Psoas muscle (tissue), 8 donors: ENCODE data around the gene C1S. TPM values are rescaled to one million over a fixed set of nuclear protein-coding genes. Genes with fewer than 3 reads are reported as not detected.
"Not testable (repeated sequence)": the region's sequence is repeated elsewhere in the genome, so short reads cannot be mapped to it uniquely, and the experiment has no call there.

ENCODE experiments used
- ATAC-seq, 4 donors: fragments of 200-7000 bp; cut with Tn5 transposase; one replicate each; pipeline ENCODE4 v1.9.1; 2020; ENCODE audit warnings: moderate library complexity in 3 of 4, mild to moderate bottlenecking in 2 of 4
- DNase-seq, 2 donors: peaks; one replicate each; pipeline ENCODE4 v3.0.0-alpha.2; 2020
- H3K27ac ChIP-seq: fragments of 200-600 bp; one replicate; pipeline ENCODE4 v1.8.0; 2022
- H3K27me3 ChIP-seq, 3 donors: fragments of 200-600 bp in 1 of 3; one replicate each; pipeline versions ENCODE4 v1.6.1 to v1.8.0; 2013 to 2022; ENCODE audit warnings: low read length in 2 of 3, mild to moderate bottlenecking in 2 of 3, moderate library complexity in 1 of 3; ENCODE audit not compliant: insufficient read depth in 3 of 3
- H3K36me3 ChIP-seq, 2 donors: fragments of 200-600 bp in 1 of 2; one replicate each; pipeline versions ENCODE4 v1.6.1 to v1.8.0; 2013 to 2022; ENCODE audit warnings: low read depth in 1 of 2, mild to moderate bottlenecking in 1 of 2, moderate library complexity in 1 of 2; ENCODE audit not compliant: insufficient read depth in 1 of 2
- H3K4me1 ChIP-seq: fragments of 200-600 bp; one replicate; pipeline ENCODE4 v1.8.0; 2022
- H3K4me3 ChIP-seq: fragments of 200-600 bp; one replicate; pipeline ENCODE4 v1.8.0; 2022; ENCODE audit warnings: mild to moderate bottlenecking
- H3K9me3 ChIP-seq: fragments of 200-600 bp; one replicate; pipeline ENCODE4 v1.8.0; 2022
- CTCF ChIP-seq: fragments of 200-600 bp; IDR thresholded peaks from one replicate; pipeline ENCODE4 v1.8.0; 2022; ENCODE audit warnings: antibody characterized with exemption
- WGBS, 3 donors: extraction: QIAGEN DNeasy Blood & Tissue Kit; methylation state at CpG; one replicate each; pipeline versions ENCODE4 v1.1.6 to v1.1.7; 2013; 5-methylcytosine and 5-hydroxymethylcytosine counted together
- intact Hi-C, 2 donors: fragments of 100-400 bp; cut with DNase I; formaldehyde crosslinking; loops; one replicate each; pipeline versions ENCODE4 v1.11.0 to v1.14.2; 2022
- polyA plus RNA-seq, 3 donors: library from polyadenylated mRNA; stranded (reverse); fragments of 200-250 nt; gene quantifications; one replicate each; pipeline ENCODE4 v1.2.3, GENCODE V29; 2013
- total RNA-seq, 4 donors: library from RNA; stranded (reverse); fragmentation: NEBNext Ultra II Directional in 2 of 4; extraction: Animal tissue kit (Norgen Biotek cat#: 25700) in 2 of 4; gene quantifications; one replicate each; pipeline versions ENCODE4 v1.2.1 to v1.2.4, GENCODE V29; 2021 to 2023
- donor health status: healthy with polysubstance abuse.
- donor health status: DM: no; HTN: no; CAD: no; lungs with moderate emphysema.
- donor health status: Bipolar disorder and iron deficiency.
- donor health status: healthy.
- donor health status: DM: yes; HTN: yes; CAD: no.
- donor health status: DM: no; HTN: no; CAD: no.
- donor health status: DM: no; HTN: no; CAD: no.
- donor health status: DM: yes; HTN: yes; CAD: no.

C1S gene
- total and polyA plus RNA-seq, 7 donors = 35.9 to 98.5 (median 49.0) TPM

GRCh38 chr12:7106082-7106481 lies 45.6 kb downstream of the C1S start:
- Histone ChIP-seq H3K27me3 (no peaks in the 10 kb centered on the region), H3K36me3 (peaks cover 0 to 30% of the 10 kb centered on the region in 2 donors), H3K9me3 (no peaks in the 10 kb centered on the region), H3K4me1 (peaks cover 4% of the 10 kb centered on the region), H3K4me3 (no peak overlapping the region), H3K27ac (no peak overlapping the region)
- no peak for TF ChIP-seq CTCF
- ATAC-seq (no peak), DNase-seq (no peak)
- intact Hi-C loops = no loop called here
- 83 to 91% (median 85%) methylated on average over 1 of the region's 1 CpG for WGBS, 3 donors

GRCh38 chr12:7107181-7107580 lies 46.7 kb downstream of the C1S start:
- H3K27me3 ChIP-seq, intact Hi-C loops, DNase-seq, H3K4me1 ChIP-seq, H3K9me3 ChIP-seq, ATAC-seq: not testable (repeated sequence)
- Histone ChIP-seq H3K36me3 (peaks cover 0 to 22% of the 10 kb centered on the region in 2 donors), H3K4me3 (peak overlapping the region; percentile 75), H3K27ac (peak overlapping the region; percentile 80)
- 97 to 98% (median 98%) methylated on average over 5 of the region's 5 CpGs for WGBS, 3 donors

- Histone ChIP-seq H3K36me3 (peaks cover 0 to 20% of the 10 kb centered on the region in 2 donors), H3K9me3 (no peaks in the 10 kb centered on the region), H3K4me3 (peak overlapping the region; percentile 75), H3K27me3 (no peaks in the 10 kb centered on the region), H3K27ac (peak overlapping the region; percentile 80), H3K4me1 (peaks cover 5% of the 10 kb centered on the region)
- 65 to 76% (median 69%) methylated on average over 3 of the region's 3 CpGs for WGBS, 3 donors
- DNase-seq (no peak), ATAC-seq (peak in 1 of 4 donors; percentile 2)
- no peak for TF ChIP-seq CTCF
- intact Hi-C loops = no loop called here
These were observed 47.1 kb downstream of the C1S start for GRCh38 chr12:7107636-7108002.

GRCh38 chr12:7108003-7108795 lies 47.7 kb downstream of the C1S start:
- DNase-seq = peak; percentile 83 to 91
- Histone ChIP-seq H3K27me3 (no peaks in the 10 kb centered on the region), H3K27ac (peak overlapping the region; percentile 80), H3K36me3 (peaks cover 0 to 18% of the 10 kb centered on the region in 2 donors), H3K4me1 (peaks cover 11% of the 10 kb centered on the region), H3K9me3 (no peaks in the 10 kb centered on the region), H3K4me3 (peak overlapping the region; percentile 75)
- intact Hi-C loops = no loop called here
- 14 to 31% (median 17%) methylated on average over 26 to 30 of the region's 30 CpGs for WGBS, 3 donors
- peak; percentile 76 to 81 (median 79) for ATAC-seq
- no peak for TF ChIP-seq CTCF

GRCh38 chr12:7108796-7109571 lies 48.5 kb downstream of the C1S start, which contains the start of gene C1RL:
TSS of gene C1RL (minus strand) at chr12:7109214. CDS start at chr12:7109180, 34 bp downstream.
- H3K27me3 ChIP-seq = no peaks in the 10 kb centered on the region
- no peaks in the 10 kb centered on the region for H3K9me3 ChIP-seq
- H3K27ac ChIP-seq = peak within 1 kb of the TSS; percentile 80
- peaks cover 14% of the 10 kb centered on the region for H3K4me1 ChIP-seq
- WGBS, 3 donors = 14 to 18% (median 15%) methylated on average over 20 to 23 of the region's 23 CpGs
- DNase-seq (peak; percentile 93 to 95), ATAC-seq (peak; percentile 87 to 93 (median 88))
- H3K4me3 ChIP-seq = peak within 1 kb of the TSS; percentile 75
- intact Hi-C loops = loop anchor here (1.0 kb wide), 2 partner anchors 49 to 165 kb away; partner anchors contain the start of genes C1S (in 2 of the 2) and C12orf57 (in 1 of the 2)
- peaks cover 0 to 10% of the 10 kb centered on the region in 2 donors for H3K36me3 ChIP-seq
- peak; percentile 98 for TF ChIP-seq CTCF
